Astrocyte of the cerebellum (primary cell): Measurements from ENCODE around the gene SOHLH2.

Source experiments
- DNase-seq: peaks from one replicate; pipeline ENCODE4 v3.0.0-alpha.2; 2011; ENCODE audit warnings: low read depth
- H3K4me3 ChIP-seq: 2 replicates; pipeline ENCODE4 v1.5.1; 2011; ENCODE audit warnings: mild to moderate bottlenecking, low read depth, low read length, moderate library complexity
- CTCF ChIP-seq: IDR thresholded peaks from 2 replicates; pipeline ENCODE4 v1.5.1; 2012; ENCODE audit warnings: low read length, low read depth, moderate library complexity, mild to moderate bottlenecking; ENCODE audit errors: missing control alignments
- in situ Hi-C: cut with HindIII; loops from 2 replicates; pipeline ENCODE4 v1.10.0; 2017; ENCODE audit warnings: low sequenced_read_pairs

Gene SOHLH2

DNA sequence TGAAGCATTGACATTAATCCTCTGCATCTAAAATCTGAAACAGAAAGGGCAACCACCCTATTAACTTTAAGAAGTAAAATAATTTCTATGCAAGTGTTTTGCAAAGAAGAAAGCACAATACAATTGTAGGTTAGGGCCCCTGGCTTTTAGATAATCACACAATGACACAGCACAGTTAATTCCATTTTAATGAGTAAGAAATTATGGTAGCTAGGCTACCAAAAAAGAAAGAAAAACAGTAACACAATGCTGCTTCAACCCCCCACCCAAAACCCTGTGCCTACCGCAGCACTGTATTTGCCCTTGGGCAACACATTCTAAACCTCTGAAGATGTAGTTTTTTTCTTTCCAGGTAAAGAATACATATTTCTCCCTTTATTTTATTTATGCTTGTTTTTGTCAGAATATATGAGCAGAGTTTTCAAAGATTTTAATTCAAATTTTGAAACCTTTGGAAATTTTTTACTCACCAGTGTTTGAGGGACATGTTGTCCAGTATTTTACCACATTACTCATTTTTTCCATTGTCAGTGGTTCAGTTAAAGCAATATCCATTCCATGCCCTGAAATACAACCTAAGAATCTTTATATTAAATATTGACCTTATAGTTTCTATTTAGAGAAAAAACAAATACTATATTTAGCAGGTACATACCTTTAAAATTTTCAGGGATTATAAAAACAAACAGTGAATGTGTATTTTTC lies 21.1 kb downstream of the SOHLH2 start:
- in situ Hi-C loops: no loop called here
- peak; percentile 27 for DNase-seq
- no peak for TF ChIP-seq CTCF
- H3K4me3 ChIP-seq: no peak overlapping the region

- no peak overlapping the region for H3K4me3 ChIP-seq
- no peak for DNase-seq
- in situ Hi-C loops: no loop called here
- TF ChIP-seq CTCF: no peak
Measured at GRCh38 chr13:36192166-36192565, 22.2 kb downstream of the SOHLH2 start.

GRCh38 chr13:36190771-36191170 lies 23.6 kb downstream of the SOHLH2 start:
- no peak overlapping the region for H3K4me3 ChIP-seq
- in situ Hi-C loops: no loop called here
- DNase-seq: peak; percentile 31
- TF ChIP-seq CTCF: no peak

- no peak for DNase-seq
- no peak for TF ChIP-seq CTCF
- in situ Hi-C loops: no loop called here
- H3K4me3 ChIP-seq: no peak overlapping the region
Measured at GRCh38 chr13:36188441-36188840, 25.9 kb downstream of the SOHLH2 start.

DNA sequence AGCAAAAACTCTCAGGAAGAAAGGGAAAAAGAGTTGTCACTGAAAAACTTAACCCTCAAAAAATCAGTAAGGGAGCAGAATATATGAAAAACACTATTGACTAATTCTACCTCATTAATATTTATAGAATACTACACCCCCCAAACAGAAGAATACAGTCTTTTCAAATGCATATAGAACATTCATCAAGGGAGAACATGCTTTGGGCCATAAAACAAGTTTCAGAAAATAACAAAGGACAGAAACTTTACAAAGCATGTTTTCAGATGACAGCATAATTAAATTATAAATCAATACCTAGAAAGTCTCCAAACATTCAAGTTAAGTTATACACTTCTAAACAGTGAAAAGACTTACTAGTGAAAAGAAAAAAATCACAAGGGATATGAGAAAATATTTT lies 30.5 kb downstream of the SOHLH2 start:
- in situ Hi-C loops: no loop called here
- no peak overlapping the region for H3K4me3 ChIP-seq
- no peak for DNase-seq
- no peak for TF ChIP-seq CTCF

- in situ Hi-C loops: no loop called here
- TF ChIP-seq CTCF: no peak
- DNase-seq: no peak
Measured at GRCh38 chr13:36175621-36176020, 38.7 kb downstream of the SOHLH2 start.

More at GRCh38 chr13:36175621-36176020, 38.7 kb downstream of the SOHLH2 start:
- no peak overlapping the region for H3K4me3 ChIP-seq
